ENCODE measurements around the gene CADPS2.

Gene CADPS2

GRCh38 chr7:122343601-122344302 is 542.5 kb downstream of the CADPS2 start:
- no peak overlapping the region for H3K27ac ChIP-seq (replicated peaks)
- no peak overlapping the region for H3K4me3 ChIP-seq (replicated peaks; ENCODE audit: insufficient read depth, low read length)

DNA sequence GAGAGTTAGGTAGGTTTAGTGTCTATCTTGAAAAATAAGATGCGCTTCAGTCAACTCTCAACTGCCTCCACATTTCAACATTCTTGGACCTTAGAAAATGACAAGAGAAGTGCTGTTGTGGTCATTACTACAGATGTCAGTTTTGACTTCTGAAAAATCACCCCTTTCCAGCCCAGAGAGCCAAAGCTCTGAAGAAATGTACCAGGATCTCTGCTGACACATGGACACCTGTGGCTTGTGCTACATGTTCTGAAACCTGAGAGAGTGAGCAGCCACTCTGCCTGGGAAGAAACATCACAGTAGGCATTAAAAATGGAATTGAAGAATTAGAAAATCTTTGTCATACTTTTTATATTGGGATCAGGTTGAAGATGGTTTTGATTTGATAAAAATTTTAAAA is 545.8 kb downstream of the CADPS2 start:
- Histone ChIP-seq H3K27ac (replicated peaks) (no peak overlapping the region), H3K27me3 (ENCODE audit: insufficient read depth, poor library complexity, severe bottlenecking) (no peaks in the 10 kb centered on the region), H3K4me3 (replicated peaks; ENCODE audit: insufficient read depth, low read length) (no peak overlapping the region)
- TF ChIP-seq CTCF (IDR thresholded peaks at IDR 0.05; ENCODE audit: insufficient read depth, low read length) = no peak
- no peak for TF ChIP-seq POLR2AphosphoS5 (IDR thresholded peaks at IDR 0.05; ENCODE audit: low read depth)
- no peak for DNase-seq (ENCODE audit: low read depth in 1 of 2, low spot score in 1 of 2)

More at GRCh38 chr7:122343601-122344302, 542.5 kb downstream of the CADPS2 start:
- H3K27me3 ChIP-seq (ENCODE audit: insufficient read depth, poor library complexity, severe bottlenecking) = no peaks in the 10 kb centered on the region
- TF ChIP-seq CTCF (IDR thresholded peaks at IDR 0.05; ENCODE audit: insufficient read depth, low read length) (no peak), GABPA (IDR thresholded peaks at IDR 0.05; ENCODE audit: low read depth) (no peak), POLR2AphosphoS5 (IDR thresholded peaks at IDR 0.05; ENCODE audit: low read depth) (no peak), SPI1 (IDR thresholded peaks at IDR 0.05; ENCODE audit: borderline replicate concordance, low read depth) (no peak), REST (IDR thresholded peaks at IDR 0.05; ENCODE audit: insufficient replicate concordance, low read depth) (no peak)
- no peak for DNase-seq (ENCODE audit: low read depth in 1 of 2, low spot score in 1 of 2)

DNA sequence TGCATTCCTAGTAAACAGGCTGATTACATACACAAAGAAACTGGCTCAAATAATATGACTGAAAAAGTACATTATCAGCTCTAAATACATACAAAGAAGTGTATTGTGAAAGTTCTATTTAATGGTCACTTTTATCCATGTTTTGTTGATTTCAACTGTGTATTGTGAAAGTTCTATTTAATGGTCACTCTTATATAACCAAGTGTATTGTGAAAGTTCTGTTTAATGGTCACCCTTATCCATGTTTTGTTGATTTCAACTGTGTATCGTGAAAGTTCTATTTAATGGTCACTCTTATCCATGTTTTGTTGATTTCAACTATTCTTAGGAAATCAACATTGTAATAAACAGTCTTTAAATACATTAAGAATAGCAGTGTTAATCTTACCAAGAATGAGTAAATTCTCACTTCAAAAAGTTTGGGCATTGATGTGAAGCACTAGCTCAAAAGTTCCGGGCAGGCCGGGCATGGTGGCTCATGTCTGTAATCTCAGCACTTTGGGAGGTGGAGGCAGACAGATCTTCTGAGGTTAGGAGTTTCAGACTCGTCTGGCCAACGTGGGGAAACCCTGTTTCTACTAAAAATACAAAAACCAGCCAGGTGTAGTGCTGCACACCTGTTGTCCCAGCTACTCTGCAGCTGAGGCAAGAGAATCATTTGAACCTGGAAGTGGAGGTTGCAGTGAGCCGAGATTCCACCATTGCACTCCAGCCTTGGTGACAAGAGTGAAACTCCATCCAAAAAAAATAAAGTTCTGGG is 546.9 kb downstream of the CADPS2 start:
- H3K27ac ChIP-seq (replicated peaks) = no peak overlapping the region
- TF ChIP-seq POLR2AphosphoS5 (IDR thresholded peaks at IDR 0.05; ENCODE audit: low read depth) = no peak
- no peak for TF ChIP-seq SPI1 (IDR thresholded peaks at IDR 0.05; ENCODE audit: borderline replicate concordance, low read depth)
- no peak for TF ChIP-seq CTCF (IDR thresholded peaks at IDR 0.05; ENCODE audit: insufficient read depth, low read length)
- no peak for TF ChIP-seq GABPA (IDR thresholded peaks at IDR 0.05; ENCODE audit: low read depth)
- TF ChIP-seq REST (IDR thresholded peaks at IDR 0.05; ENCODE audit: insufficient replicate concordance, low read depth) = no peak
- DNase-seq (ENCODE audit: low read depth in 1 of 2, low spot score in 1 of 2) = no peak
- H3K4me3 ChIP-seq (replicated peaks; ENCODE audit: insufficient read depth, low read length) = no peak overlapping the region
- no peaks in the 10 kb centered on the region for H3K27me3 ChIP-seq (ENCODE audit: insufficient read depth, poor library complexity, severe bottlenecking)

All from HL-60 (cell line).